ENCODE results near the gene PIK3R4. TPM values are rescaled to one million over a fixed set of nuclear protein-coding genes. Genes with fewer than 3 reads are reported as not detected.

Gene PIK3R4
- total RNA-seq, 1 donor from 2014 or later = 34.2 TPM

- no peak for TF ChIP-seq CTCF (conservative IDR thresholded peaks at IDR 0.05)
- no peaks in the 10 kb centered on the region for H3K4me1 Mint-ChIP-seq
- no peak overlapping the region for H3K4me3 Mint-ChIP-seq
- H3K27ac Mint-ChIP-seq (ENCODE audit: unreplicated experiment) = no peak overlapping the region
- H3K9me3 Mint-ChIP-seq = peaks cover 2% of the 10 kb centered on the region
- no peaks in the 10 kb centered on the region for H3K36me3 Mint-ChIP-seq (ENCODE audit: low read depth)
- DNase-seq (ENCODE audit: low read depth, low spot score) = no peak
- H3K27me3 Mint-ChIP-seq (ENCODE audit: low read depth) = peaks cover 15% of the 10 kb centered on the region
These were observed 24.0 kb upstream of the PIK3R4 start for GRCh38 chr3:130770644-130771043.

DNA sequence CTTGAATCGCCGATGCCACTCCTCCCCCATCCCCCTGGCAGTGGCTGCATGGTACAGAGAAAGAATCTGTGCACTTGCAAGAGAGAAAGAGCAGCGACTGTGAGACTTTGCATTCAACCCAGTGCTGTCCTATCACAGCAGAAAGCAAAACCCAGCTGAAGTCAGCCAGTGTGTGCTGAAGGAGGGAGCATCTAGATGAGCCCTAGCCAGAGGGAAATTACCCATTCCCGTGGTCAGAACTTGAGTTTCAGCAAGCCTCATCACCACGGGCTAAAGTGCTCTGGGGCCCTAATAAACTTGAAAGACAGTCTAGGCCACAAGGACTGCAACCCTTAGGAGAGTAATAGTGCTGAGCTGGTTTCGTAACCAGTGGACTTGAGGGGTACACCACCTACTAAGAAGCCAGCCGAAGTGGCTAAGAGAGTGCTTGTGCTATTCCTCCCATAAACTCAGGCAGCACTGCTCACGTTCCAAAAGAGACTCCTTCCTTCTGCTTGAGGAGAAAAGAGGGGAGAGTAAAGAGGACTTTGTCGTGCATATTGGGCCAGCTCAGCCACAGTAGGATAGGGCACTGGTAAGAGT lies 15.2 kb upstream of the PIK3R4 start:
- TF ChIP-seq CTCF (conservative IDR thresholded peaks at IDR 0.05) = no peak
- Mint-ChIP-seq H3K4me1 (peaks cover 8% of the 10 kb centered on the region), H3K27ac (ENCODE audit: unreplicated experiment) (no peak overlapping the region), H3K9me3 (no peaks in the 10 kb centered on the region), H3K27me3 (ENCODE audit: low read depth) (peaks cover 5% of the 10 kb centered on the region), H3K4me3 (no peak overlapping the region), H3K36me3 (ENCODE audit: low read depth) (no peaks in the 10 kb centered on the region)
- DNase-seq (ENCODE audit: low read depth, low spot score) = no peak

GRCh38 chr3:130760922-130761321 lies 14.3 kb upstream of the PIK3R4 start:
- H3K4me1 Mint-ChIP-seq = peaks cover 8% of the 10 kb centered on the region
- no peaks in the 10 kb centered on the region for H3K9me3 Mint-ChIP-seq
- H3K27ac Mint-ChIP-seq (ENCODE audit: unreplicated experiment) = no peak overlapping the region
- no peaks in the 10 kb centered on the region for H3K36me3 Mint-ChIP-seq (ENCODE audit: low read depth)
- no peak for TF ChIP-seq CTCF (conservative IDR thresholded peaks at IDR 0.05)
- no peak for DNase-seq (ENCODE audit: low read depth, low spot score)
- H3K4me3 Mint-ChIP-seq = no peak overlapping the region
- peaks cover 2% of the 10 kb centered on the region for H3K27me3 Mint-ChIP-seq (ENCODE audit: low read depth)

DNA sequence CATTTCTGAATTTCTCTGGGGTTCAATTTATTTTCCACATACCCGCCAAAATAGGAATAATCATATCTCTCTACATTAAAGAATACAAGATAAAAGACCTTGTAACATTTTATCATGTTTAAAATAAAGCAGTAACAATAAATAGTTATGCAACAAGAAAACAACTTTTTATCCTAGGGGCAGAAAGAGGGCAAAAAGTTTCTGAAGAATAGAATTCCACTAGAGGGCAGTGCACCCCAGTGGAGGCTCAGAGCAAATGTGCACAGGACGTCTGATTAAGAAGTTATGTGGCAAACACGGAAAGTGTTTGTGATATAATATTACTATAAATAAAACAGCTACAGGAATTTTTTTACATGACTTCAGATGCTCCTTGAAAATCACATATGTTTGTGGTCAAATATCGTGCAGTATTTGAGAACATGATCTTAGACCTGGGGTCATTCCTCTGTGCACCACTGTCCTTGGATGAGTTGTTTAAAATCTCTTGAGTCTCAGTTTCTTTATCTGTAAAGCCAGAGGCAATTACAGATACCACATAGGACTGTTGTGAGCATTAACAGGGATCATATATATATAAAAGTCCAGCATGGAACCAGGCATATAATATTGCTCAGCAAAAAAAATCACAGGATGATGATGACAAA lies 13.2 kb upstream of the PIK3R4 start:
- Mint-ChIP-seq H3K36me3 (ENCODE audit: low read depth) (no peaks in the 10 kb centered on the region), H3K27me3 (ENCODE audit: low read depth) (peaks cover 2% of the 10 kb centered on the region), H3K4me3 (no peak overlapping the region), H3K27ac (ENCODE audit: unreplicated experiment) (no peak overlapping the region), H3K4me1 (peaks cover 8% of the 10 kb centered on the region), H3K9me3 (no peaks in the 10 kb centered on the region)
- DNase-seq (ENCODE audit: low read depth, low spot score) = peak; percentile 40
- TF ChIP-seq CTCF (conservative IDR thresholded peaks at IDR 0.05) = peak; percentile 90

DNA sequence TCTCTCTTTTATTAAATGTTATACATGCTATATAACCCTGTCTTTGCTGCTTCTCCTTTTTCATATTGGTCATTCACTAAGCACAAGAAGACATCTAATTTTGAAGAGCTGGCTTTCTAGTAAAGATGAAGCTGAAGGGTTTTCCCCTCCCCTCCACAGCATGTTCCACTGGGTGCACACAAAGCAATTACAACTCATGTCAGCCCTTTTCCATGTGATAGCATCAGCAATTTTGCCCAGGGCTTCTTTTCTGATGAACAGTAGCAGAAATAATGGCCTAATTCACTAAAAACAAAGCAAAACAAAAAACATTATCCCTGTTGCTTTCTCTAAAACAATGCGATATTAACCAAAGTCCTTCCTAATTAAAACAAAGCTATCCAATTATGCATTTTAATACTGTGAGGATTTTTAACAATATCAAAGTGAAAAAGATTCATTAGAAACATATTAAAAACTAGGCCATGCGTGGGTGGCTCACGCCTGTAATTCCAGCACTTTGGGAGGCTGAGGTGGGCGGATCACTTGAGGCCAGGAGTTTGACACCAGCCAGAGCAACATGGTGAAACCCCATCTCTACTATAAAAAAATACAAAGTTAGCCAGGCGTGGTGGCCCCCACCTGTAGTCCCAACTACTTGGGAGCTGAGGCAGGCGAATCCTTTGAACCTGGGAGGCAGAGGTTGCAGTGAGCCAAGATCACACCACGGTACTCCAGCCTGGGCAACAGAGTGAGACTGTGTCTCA lies 12.2 kb upstream of the PIK3R4 start:
- no peak overlapping the region for H3K27ac Mint-ChIP-seq (ENCODE audit: unreplicated experiment)
- H3K9me3 Mint-ChIP-seq = no peaks in the 10 kb centered on the region
- peaks cover 8% of the 10 kb centered on the region for H3K4me1 Mint-ChIP-seq

More for the DNA sequence above, 12.2 kb upstream of the PIK3R4 start:
- H3K4me3 Mint-ChIP-seq = no peak overlapping the region
- DNase-seq (ENCODE audit: low read depth, low spot score) = no peak
- no peaks in the 10 kb centered on the region for H3K36me3 Mint-ChIP-seq (ENCODE audit: low read depth)
- peaks cover 2% of the 10 kb centered on the region for H3K27me3 Mint-ChIP-seq (ENCODE audit: low read depth)
- no peak for TF ChIP-seq CTCF (conservative IDR thresholded peaks at IDR 0.05)

Data from neural crest cell (in vitro differentiated cells).